WI38 (cell line): ENCODE measurements around the gene PPP2R5C.

ENCODE experiments used
- H3K4me3 ChIP-seq: 2 replicates; pipeline ENCODE4 v1.5.1; 2011; ENCODE audit warnings: low read depth, mild to moderate bottlenecking, control low read depth, low read length
- CTCF ChIP-seq: IDR thresholded peaks from 2 replicates; pipeline ENCODE4 v1.5.1; 2012; ENCODE audit warnings: low read depth, mild to moderate bottlenecking, control low read depth, low read length

The PPP2R5C gene

GRCh38 chr14:101862711-101863110 lies 101.2 kb downstream of the PPP2R5C start:
- H3K4me3 ChIP-seq: no peak overlapping the region
- TF ChIP-seq CTCF: no peak

GRCh38 chr14:101865288-101865687 lies 103.8 kb downstream of the PPP2R5C start:
- no peak for TF ChIP-seq CTCF

GRCh38 chr14:101867854-101868253 lies 106.3 kb downstream of the PPP2R5C start:
- H3K4me3 ChIP-seq: no peak overlapping the region
- TF ChIP-seq CTCF: no peak

More at GRCh38 chr14:101865288-101865687, 103.8 kb downstream of the PPP2R5C start:
- H3K4me3 ChIP-seq: no peak overlapping the region

- H3K4me3 ChIP-seq: no peak overlapping the region
- no peak for TF ChIP-seq CTCF
Measured at GRCh38 chr14:101869217-101869616, 107.7 kb downstream of the PPP2R5C start.

DNA sequence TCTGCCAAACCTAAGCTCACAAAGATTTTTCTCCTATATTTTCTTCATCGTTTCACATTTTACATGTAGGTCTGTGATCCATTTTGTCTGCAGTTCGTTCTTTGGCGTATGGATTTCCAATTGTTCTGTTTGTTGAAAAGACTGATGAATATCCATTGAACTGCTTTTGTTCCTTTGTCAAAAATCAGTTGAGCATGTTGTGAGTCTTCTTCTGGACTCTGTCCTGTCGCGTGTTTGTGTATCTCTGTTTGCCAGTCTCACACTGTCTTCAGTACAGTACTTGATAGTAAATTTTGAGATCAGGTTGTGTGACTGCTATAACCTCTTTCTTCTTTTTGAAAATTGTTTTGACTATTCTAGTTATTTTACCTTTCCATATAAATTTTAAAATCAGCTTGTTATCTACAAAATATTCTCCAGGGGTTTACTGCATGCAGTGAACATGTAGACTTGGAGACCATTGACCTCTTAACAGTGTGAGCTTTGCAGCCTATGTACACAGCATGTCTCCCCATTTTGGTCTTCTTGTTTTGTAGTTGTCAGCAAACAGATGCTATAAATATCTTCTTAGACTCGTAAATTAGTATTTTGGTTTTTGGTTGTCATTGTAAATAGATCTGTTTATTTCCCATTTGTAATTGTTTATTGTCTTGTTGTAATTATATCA lies 108.9 kb downstream of the PPP2R5C start:
- no peak for TF ChIP-seq CTCF
- no peak overlapping the region for H3K4me3 ChIP-seq

GRCh38 chr14:101872346-101872745 lies 110.8 kb downstream of the PPP2R5C start:
- no peak for TF ChIP-seq CTCF
- H3K4me3 ChIP-seq: no peak overlapping the region

GRCh38 chr14:101873076-101873825 lies 111.7 kb downstream of the PPP2R5C start:
- no peak for TF ChIP-seq CTCF
- no peak overlapping the region for H3K4me3 ChIP-seq
